ENCODE results near the gene TRMT61A. TPM values are rescaled to one million over a fixed set of nuclear protein-coding genes. Genes with fewer than 3 reads are reported as not detected.

The TRMT61A gene
- total RNA-seq, 1 experiment from 2014 or later, result 15.5 TPM

GRCh38 chr14:103491691-103492090 lies 37.3 kb upstream of the TRMT61A start (continued):
- no peak for TF ChIP-seq CTCF (IDR thresholded peaks at IDR 0.05)
- no peak for TF ChIP-seq ZNF138 (CRISPR knock-in tag; conservative IDR thresholded peaks at IDR 0.05)
- TF ChIP-seq E2F1 (CRISPR knock-in tag; IDR thresholded peaks at IDR 0.05), result no peak
- TF ChIP-seq ZNF532 (CRISPR knock-in tag; IDR thresholded peaks at IDR 0.05; ENCODE audit: borderline replicate concordance), result no peak
- no peak for TF ChIP-seq GABPB1 (CRISPR knock-in tag; IDR thresholded peaks at IDR 0.05)
- TF ChIP-seq STAT6 (CRISPR knock-in tag; conservative IDR thresholded peaks at IDR 0.05; ENCODE audit: low read depth), result no peak

- TF ChIP-seq USF1 (CRISPR knock-in tag; IDR thresholded peaks at IDR 0.05) (no peak), NFYB (CRISPR knock-in tag; conservative IDR thresholded peaks at IDR 0.05; ENCODE audit: low read depth) (no peak), ELF4 (CRISPR knock-in tag; IDR thresholded peaks at IDR 0.05; ENCODE audit: low read depth) (no peak), SMAD3 (CRISPR knock-in tag; IDR thresholded peaks at IDR 0.05; ENCODE audit: borderline replicate concordance) (no peak), AR (CRISPR knock-in tag; IDR thresholded peaks at IDR 0.05) (no peak)
- no peak for DNase-seq (ENCODE audit: low spot score)
- ATAC-seq, result no peak
- Mint-ChIP-seq H3K4me1 (no peaks in the 10 kb centered on the region), H3K9me3 (no peaks in the 10 kb centered on the region), H3K27ac (no peak overlapping the region), H3K36me3 (peaks cover 27% of the 10 kb centered on the region), H3K27me3 (ENCODE audit: low read depth) (no peaks in the 10 kb centered on the region), H3K4me3 (no peak overlapping the region)
- ChIA-PET POLR2A (no interaction called here), CTCF (interaction anchor here (1.2 kb wide), 1 partner anchor 65 kb away, joined by 5 read pairs; no protein-coding TSS in a partner anchor)
Observed at GRCh38 chr14:103492156-103492925, 36.7 kb upstream of the TRMT61A start.
